Transverse colon (tissue), 4 donors: Measurements from ENCODE around the gene CFAP52. TPM values are rescaled to one million over a fixed set of nuclear protein-coding genes. Genes with fewer than 3 reads are reported as not detected.
A peak's percentile ranks its signal among the peaks of the same experiment; 100 is the strongest.

Experiments
- DNase-seq: peaks from one replicate; pipeline ENCODE4 v3.0.0-alpha.2; 2019
- H3K27ac ChIP-seq, 4 donors: fragments of 200-600 bp; sonication (generic); 2 replicates each; pipeline ENCODE4 v1.5.1; 2016 to 2018; ENCODE audit warnings: inconsistent platforms in 4 of 4
- H3K27me3 ChIP-seq: fragments of 200-600 bp; sonication (generic); 2 replicates; pipeline ENCODE4 v1.5.1; 2017; ENCODE audit warnings: inconsistent platforms
- H3K36me3 ChIP-seq, 4 donors: fragments of 200-600 bp; sonication (generic); 2 replicates each; pipeline ENCODE4 v1.5.1; 2017 to 2019; ENCODE audit warnings: inconsistent platforms in 4 of 4
- H3K4me1 ChIP-seq, 4 donors: fragments of 200-600 bp; sonication (generic); 2 replicates each; pipeline ENCODE4 v1.5.1; 2017 to 2020; ENCODE audit warnings: inconsistent platforms in 4 of 4
- H3K4me3 ChIP-seq, 4 donors: fragments of 200-600 bp; sonication (generic); 1 replicate in 1 of 4; 2 replicates in 3 of 4; pipeline versions ENCODE4 v1.5.1 to v1.6.1; 2017 to 2019; ENCODE audit warnings: inconsistent platforms in 4 of 4
- H3K9me3 ChIP-seq, 2 donors: fragments of 200-600 bp; sonication (generic); 2 replicates each; pipeline ENCODE4 v1.5.1; 2017 to 2019; ENCODE audit warnings: inconsistent platforms in 2 of 2
- CTCF ChIP-seq, 5 experiments: fragments of 200-600 bp in 3 of 5; fragments of 450-650 bp in 2 of 5; sonication (generic) in 3 of 5; IDR thresholded peaks; 1 replicate in 2 of 5; 2 replicates in 3 of 5; pipeline ENCODE4 v1.5.1; 2016 to 2017; ENCODE audit warnings: antibody characterized with exemption in 5 of 5, inconsistent platforms in 3 of 5, mild to moderate bottlenecking in 2 of 5, moderate library complexity in 1 of 5
- EP300 ChIP-seq: sonication (generic); formaldehyde crosslinking; IDR thresholded peaks from one replicate; pipeline ENCODE4 v1.6.1; 2017; ENCODE audit warnings: antibody characterized with exemption, low read depth
- POLR2A ChIP-seq: fragments of 450-650 bp; IDR thresholded peaks from one replicate; pipeline ENCODE4 v1.6.1; 2016; ENCODE audit warnings: antibody characterized with exemption, mild to moderate bottlenecking, moderate library complexity
- POLR2AphosphoS5 ChIP-seq, 3 donors: sonication (generic); formaldehyde crosslinking; IDR thresholded peaks; one replicate each; pipeline ENCODE4 v1.6.1; 2016; ENCODE audit warnings: antibody characterized with exemption in 3 of 3
- WGBS, 2 donors: methylation state at CpG; one replicate each; pipeline ENCODE4 v1.1.5; 2018; ENCODE audit warnings: low coverage in 1 of 2; 5-methylcytosine and 5-hydroxymethylcytosine counted together
- in situ Hi-C, 4 donors: fragments of 200-750 bp; cut with MboI; loops; one replicate each; pipeline versions ENCODE4 v1.15.0 to v1.15.1; 2017; ENCODE audit warnings: low sequenced_read_pairs in 3 of 4, low pct_ligation_motif_present in 1 of 4, low pct_unique_long_range_greater_than_20kb in 1 of 4
- intact Hi-C: fragments of 100-400 bp; cut with DNase I; formaldehyde crosslinking; loops from one replicate; pipeline ENCODE4 v1.15.1; 2023; ENCODE audit warnings: low total_unique reads
- total RNA-seq, 4 donors: library from RNA; depleted of rRNA; stranded (reverse); fragments of >200 nt; gene quantifications; one replicate each; pipeline ENCODE4 v1.1.0, GENCODE V29; 2016

CFAP52 gene
- total RNA-seq, 4 donors from 2014 or later = not detected

GRCh38 chr17:9568004-9568403 is 8.4 kb upstream of the CFAP52 start:
- H3K4me3 ChIP-seq = no peak overlapping the region
- peaks cover 0 to 11% (median 3%) of the 10 kb centered on the region in 4 donors for H3K36me3 ChIP-seq
- no peaks in the 10 kb centered on the region for H3K9me3 ChIP-seq
- no peak for DNase-seq
- TF ChIP-seq CTCF (IDR thresholded peaks at IDR 0.05) (no peak), POLR2AphosphoS5 (IDR thresholded peaks at IDR 0.05) (no peak), EP300 (no peak), POLR2A (no peak)
- no peak overlapping the region for H3K27ac ChIP-seq
- in situ Hi-C loops (no loop called here), intact Hi-C loops (no loop called here)
- H3K4me1 ChIP-seq = no peaks in the 10 kb centered on the region
- no peaks in the 10 kb centered on the region for H3K27me3 ChIP-seq

GRCh38 chr17:9568957-9569588 is 7.4 kb upstream of the CFAP52 start:
- H3K9me3 ChIP-seq = no peaks in the 10 kb centered on the region
- H3K4me1 ChIP-seq = no peaks in the 10 kb centered on the region
- intact Hi-C loops (no loop called here), in situ Hi-C loops (no loop called here)
- no peak overlapping the region for H3K27ac ChIP-seq
- WGBS, 2 donors = 88 to 91% methylated on average over 6 to 11 of the region's 11 CpGs
- no peak overlapping the region for H3K4me3 ChIP-seq
- peaks cover 0 to 11% (median 3%) of the 10 kb centered on the region in 4 donors for H3K36me3 ChIP-seq
- TF ChIP-seq CTCF (IDR thresholded peaks at IDR 0.05) (no peak), EP300 (no peak), POLR2AphosphoS5 (IDR thresholded peaks at IDR 0.05) (no peak), POLR2A (no peak)
- no peaks in the 10 kb centered on the region for H3K27me3 ChIP-seq
- no peak for DNase-seq

GRCh38 chr17:9571201-9571600 is 5.2 kb upstream of the CFAP52 start:
- DNase-seq = no peak
- Histone ChIP-seq H3K27ac (no peak overlapping the region), H3K36me3 (peaks cover 0 to 11% (median 3%) of the 10 kb centered on the region in 4 donors), H3K27me3 (no peaks in the 10 kb centered on the region), H3K4me1 (peaks cover 0 to 12% (median 7%) of the 10 kb centered on the region in 4 donors), H3K9me3 (no peaks in the 10 kb centered on the region), H3K4me3 (no peak overlapping the region)
- TF ChIP-seq POLR2A (no peak), EP300 (no peak), CTCF (IDR thresholded peaks at IDR 0.05) (no peak), POLR2AphosphoS5 (IDR thresholded peaks at IDR 0.05) (no peak)
- intact Hi-C loops = no loop called here
- 95 to 97% methylated on average over 4 to 10 of the region's 10 CpGs for WGBS, 2 donors
- in situ Hi-C loops = no loop called here

GRCh38 chr17:9575381-9576101 is 901 bp upstream of the CFAP52 start, which contains the start of gene STX8:
Gene STX8, minus strand, starts transcription at chr17:9575820. Its CDS starts 12 bp downstream, at chr17:9575808.
- Histone ChIP-seq H3K27ac (peak within 1 kb of the TSS; percentile 60 to 76 (median 74)), H3K9me3 (no peaks in the 10 kb centered on the region), H3K27me3 (no peaks in the 10 kb centered on the region), H3K4me3 (peak within 1 kb of the TSS; percentile 44 to 93 (median 66)), H3K4me1 (peaks cover 7 to 22% (median 16%) of the 10 kb centered on the region in 4 donors), H3K36me3 (no peaks in the 10 kb centered on the region)
- intact Hi-C loops = no loop called here
- DNase-seq = peak; percentile 94
- in situ Hi-C loops = no loop called here
- TF ChIP-seq POLR2A (peak; percentile 38), CTCF (IDR thresholded peaks at IDR 0.05) (no peak), POLR2AphosphoS5 (IDR thresholded peaks at IDR 0.05) (peak; percentile 56 to 80 (median 70)), EP300 (no peak)
- 0 to 1% methylated on average over 3 to 35 of the region's 42 CpGs for WGBS, 2 donors
